ENCODE data around the gene STEAP4.

- TF ChIP-seq CTCF (IDR thresholded peaks at IDR 0.05) (no peak), POLR2A (IDR thresholded peaks at IDR 0.05) (no peak)
Observed at GRCh38 chr7:88229302-88229995, 77.2 kb downstream of the STEAP4 start.

Measured in lower leg skin (tissue), 3 donors.